HG03064 (cell line): ENCODE results near the gene CHRM2.

Experiments
- ATAC-seq: cut with Tn5 transposase; IDR thresholded peaks from one replicate; pipeline ENCODE4 v1.9.1; 2021; ENCODE audit warnings: low read depth; ENCODE audit not compliant: unreplicated experiment

Gene CHRM2

DNA sequence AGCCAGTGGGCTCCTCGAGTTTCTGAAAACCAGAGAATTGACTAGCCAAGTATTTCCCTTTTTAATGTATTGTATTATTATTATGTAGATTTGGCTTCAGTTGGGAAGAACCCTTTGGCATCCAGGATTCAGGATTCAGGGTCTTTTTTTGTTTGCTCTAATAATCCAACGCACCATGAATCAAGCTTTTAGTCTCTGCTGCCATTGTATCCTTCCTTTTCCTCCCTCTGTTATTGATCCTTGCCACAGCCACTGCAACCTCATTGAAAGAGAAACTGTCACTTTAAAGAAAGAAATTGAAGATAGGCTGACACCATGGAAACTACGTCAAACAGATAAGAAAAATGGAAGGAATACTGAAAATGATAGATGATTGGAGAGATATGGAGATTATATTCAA, 150.0 kb downstream of the CHRM2 start:
- no peak for ATAC-seq

DNA sequence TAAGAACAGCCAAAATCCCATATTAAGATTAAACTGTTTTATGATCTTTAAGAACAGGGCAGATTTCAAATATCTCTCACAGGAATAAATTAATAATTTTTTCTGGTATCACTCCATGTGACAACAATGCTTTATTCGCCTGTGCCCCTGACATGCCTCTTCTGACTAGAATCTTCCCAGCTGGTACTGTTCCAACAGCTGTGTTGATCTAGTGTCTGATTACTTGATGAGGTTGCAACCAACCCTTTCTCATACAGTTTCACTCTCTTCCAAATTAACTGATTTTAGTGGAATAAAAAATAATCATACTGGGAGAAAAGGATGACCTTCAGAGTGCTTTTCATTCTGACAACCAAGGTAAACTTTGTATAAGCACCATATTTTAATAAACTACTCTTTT, 151.9 kb downstream of the CHRM2 start:
- ATAC-seq, result no peak

DNA sequence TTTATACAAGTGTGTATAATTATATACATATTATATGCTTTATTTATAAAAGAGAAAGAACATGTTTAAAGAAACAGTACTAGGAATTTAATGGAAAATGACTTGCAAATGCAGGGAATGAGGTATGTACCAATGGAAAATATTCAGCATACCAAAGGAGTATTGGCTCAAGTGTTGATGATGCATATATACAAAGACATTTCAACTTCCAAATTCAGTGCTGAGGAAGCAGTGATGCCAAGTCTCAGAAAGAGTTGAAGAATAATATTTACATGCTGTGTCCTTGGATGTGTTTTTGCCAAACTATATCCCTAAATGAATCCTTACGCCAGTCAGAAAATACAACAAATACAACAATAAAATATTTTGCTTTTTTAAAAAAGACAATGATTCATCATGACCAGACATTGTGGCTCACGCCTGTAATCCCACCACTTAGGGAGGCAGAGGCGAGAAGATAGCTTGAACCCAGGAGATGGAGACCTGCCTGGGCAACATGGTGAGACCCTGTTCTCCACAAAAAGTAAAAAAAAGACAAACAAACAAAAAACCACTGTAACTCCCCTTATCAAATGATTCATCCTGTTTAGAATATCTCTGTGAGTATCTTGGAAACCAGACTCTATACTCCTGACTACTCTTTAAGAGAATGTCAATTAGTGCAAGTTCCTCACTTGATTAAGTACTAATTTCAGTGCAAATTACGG, 157.2 kb downstream of the CHRM2 start:
- no peak for ATAC-seq

DNA sequence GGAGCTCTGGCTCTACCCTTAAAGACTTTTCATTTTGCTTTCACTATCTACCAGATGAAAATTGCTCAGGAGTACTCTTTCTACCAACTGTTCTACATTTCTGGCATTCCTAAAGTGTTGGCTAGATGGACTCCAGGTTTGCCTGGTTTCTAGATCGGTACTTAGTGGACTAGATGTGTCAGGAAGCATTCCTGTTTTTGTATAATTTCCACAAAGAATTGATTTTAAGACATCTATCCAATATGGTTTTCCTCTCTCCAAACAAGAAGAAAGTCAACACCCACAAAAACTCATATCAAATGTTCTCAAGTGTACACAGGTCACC, 157.7 kb downstream of the CHRM2 start:
- no peak for ATAC-seq

DNA sequence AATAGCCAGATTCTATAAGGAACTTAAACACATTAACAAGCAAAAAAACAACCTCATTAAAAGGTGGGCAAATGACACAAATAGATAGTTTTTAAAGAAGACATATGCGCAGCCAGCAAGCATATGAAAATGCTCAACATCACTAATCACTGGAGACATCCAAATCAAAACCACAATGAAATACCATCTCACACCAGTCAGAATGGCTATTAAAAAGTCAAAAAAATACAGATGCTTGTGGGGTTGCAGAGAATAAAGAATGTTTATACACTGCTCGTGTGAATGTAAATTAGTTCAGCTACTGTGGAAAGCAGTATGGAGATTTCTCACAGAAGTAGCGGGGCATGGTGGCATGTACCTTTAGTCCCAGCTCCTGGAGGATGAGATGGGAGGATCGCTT, 164.0 kb downstream of the CHRM2 start:
- no peak for ATAC-seq

DNA sequence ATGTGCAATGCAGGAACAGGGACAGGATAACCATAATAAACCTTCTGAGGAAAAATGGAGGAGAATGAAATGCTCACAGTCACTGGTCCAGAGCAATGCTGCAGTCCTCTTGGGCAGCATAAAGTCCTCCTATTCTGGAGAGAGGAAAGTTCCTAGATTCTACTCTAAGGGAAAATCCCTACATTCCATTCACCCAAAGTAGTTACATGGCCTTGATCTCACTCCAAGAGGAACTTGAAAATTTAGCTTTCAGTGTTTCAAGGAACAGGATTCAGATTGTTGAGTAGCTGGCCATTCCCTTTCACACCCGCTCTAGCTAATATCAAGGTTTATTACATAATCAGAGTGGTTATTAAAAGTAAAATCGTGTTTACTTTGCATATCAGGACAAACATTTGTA, 168.3 kb downstream of the CHRM2 start:
- no peak for ATAC-seq

DNA sequence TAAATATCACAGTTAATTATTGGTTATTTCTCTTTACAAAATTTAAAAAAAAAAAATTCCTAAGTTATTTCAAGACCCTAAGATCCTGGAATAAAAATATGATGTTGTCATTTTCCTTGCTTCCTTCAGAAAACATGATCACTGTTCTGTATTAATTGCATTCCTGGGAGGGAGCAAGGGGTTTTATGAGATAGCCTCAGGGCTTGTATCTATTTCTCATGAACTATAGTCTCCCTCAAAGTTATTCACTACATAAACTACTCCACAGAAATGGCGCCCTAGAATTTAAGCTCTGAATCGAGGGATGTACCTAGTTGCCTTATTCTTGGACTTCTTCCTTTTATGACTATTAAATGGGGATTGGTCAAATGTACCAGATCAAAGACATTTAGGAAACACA, 170.3 kb downstream of the CHRM2 start:
- ATAC-seq, result no peak

DNA sequence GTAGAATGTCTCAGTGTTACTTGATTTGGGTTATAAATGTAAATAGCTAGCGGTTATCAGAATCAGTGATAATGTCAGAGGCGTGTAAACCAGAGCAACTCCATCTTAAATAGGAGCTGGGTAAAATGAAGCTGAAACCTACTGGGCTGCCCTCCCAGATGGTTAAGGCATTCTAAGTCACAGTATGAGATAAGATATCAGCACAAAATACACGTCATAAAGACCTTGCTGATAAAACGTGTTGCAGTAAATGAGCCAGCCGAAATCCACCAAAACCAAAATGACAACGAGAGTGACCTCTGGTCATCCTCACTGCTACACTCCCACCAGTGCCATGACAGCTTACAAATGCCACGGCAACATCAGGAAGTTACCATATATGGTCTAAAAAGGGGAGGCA, 172.3 kb downstream of the CHRM2 start:
- ATAC-seq, result no peak

DNA sequence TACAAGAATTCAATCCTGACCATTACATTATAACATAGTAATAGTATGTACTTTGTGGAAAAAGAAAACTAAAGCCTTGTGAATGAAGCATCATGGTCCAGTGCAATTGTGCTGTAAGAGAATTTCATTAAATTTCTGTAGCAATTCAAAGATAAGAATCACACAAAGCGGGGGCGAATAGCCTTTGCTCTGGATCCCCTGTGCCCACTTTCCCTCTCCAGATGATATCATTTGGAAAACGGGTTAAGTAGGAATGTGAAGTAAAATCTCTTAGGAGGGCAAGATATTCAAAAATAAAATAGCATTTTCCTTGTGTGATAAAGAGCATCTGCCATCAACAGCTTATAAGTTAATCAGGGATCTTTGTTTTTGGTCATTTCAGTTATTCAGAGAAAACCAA, 177.1 kb downstream of the CHRM2 start:
- ATAC-seq, result no peak

DNA sequence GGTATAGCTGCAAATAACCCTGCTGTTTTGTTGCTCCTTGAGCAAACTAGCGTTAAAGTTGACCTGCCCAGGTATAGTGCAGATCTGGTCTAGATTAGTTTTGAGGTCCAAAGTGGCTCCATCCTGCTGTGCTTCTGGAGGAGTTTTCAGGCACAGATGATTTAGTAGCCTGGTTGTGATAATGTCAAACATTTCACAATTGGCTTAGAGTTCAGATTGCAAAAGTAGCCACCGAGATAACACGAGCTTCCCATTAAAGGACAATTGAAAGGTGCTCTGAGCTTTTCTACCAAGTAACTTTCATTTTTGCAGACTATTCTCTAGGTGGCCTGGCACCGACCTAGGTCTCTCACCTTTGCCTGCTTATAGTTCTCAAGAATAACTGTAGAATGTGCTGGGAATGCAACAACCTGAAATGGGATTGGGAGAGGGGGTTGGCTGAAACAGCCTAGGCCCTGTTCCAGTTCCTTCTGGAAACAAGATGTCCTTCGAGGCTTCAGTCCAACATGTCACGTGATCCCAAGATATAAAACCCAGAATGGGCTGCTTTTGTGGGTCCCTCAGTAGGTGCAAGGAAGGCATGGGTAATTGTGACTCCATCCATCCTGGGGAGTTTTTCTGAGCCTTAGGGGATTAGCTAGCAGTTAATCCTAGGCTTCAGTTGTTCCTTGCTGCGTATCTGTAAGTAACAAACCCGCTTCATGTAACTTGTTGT, 201.0 kb downstream of the CHRM2 start:
- no peak for ATAC-seq
